Measurements from ENCODE around the gene FAM199X.
"Not testable (repeated sequence)": the region's sequence is repeated elsewhere in the genome, so short reads cannot be mapped to it uniquely, and the experiment has no call there.

FAM199X gene

GRCh38 chrX:104205548-104205947 is 39.3 kb downstream of the FAM199X start:
- H3K4me3 ChIP-seq (ENCODE audit: low read depth, low read length), result no peak overlapping the region
- in situ Hi-C loops (cut with HindIII; ENCODE audit: low sequenced_read_pairs), result no loop called here
- no peak for DNase-seq (ENCODE audit: low read depth)
- no peak for TF ChIP-seq CTCF (IDR thresholded peaks at IDR 0.05; ENCODE audit: low read depth, low read length, missing control alignments)

GRCh38 chrX:104211187-104211586 is 44.9 kb downstream of the FAM199X start:
- in situ Hi-C loops (cut with HindIII; ENCODE audit: low sequenced_read_pairs), result no loop called here
- no peak for TF ChIP-seq CTCF (IDR thresholded peaks at IDR 0.05; ENCODE audit: low read depth, low read length, missing control alignments)

GRCh38 chrX:104230060-104230459 is 63.8 kb downstream of the FAM199X start:
- in situ Hi-C loops (cut with HindIII; ENCODE audit: low sequenced_read_pairs); H3K4me3 ChIP-seq (ENCODE audit: low read depth, low read length): not testable (repeated sequence)

More at GRCh38 chrX:104211187-104211586, 44.9 kb downstream of the FAM199X start:
- no peak for DNase-seq (ENCODE audit: low read depth)
- no peak overlapping the region for H3K4me3 ChIP-seq (ENCODE audit: low read depth, low read length)

More at GRCh38 chrX:104230060-104230459, 63.8 kb downstream of the FAM199X start:
- DNase-seq (ENCODE audit: low read depth), result not testable (repeated sequence)
